GM23248 (cell line): ENCODE measurements around the gene UBE2I.

Experiments
- EZH2 ChIP-seq: fragments of 200-600 bp; sonication (generic); IDR thresholded peaks from 2 replicates; pipeline ENCODE4 v1.6.1; 2018; ENCODE audit warnings: antibody characterized with exemption, mild to moderate bottlenecking; ENCODE audit not compliant: insufficient read depth, poor library complexity, severe bottlenecking
- EZH2phosphoT487 ChIP-seq: fragments of 200-600 bp; sonication (generic); IDR thresholded peaks from 2 replicates; pipeline ENCODE4 v1.6.1; 2018; ENCODE audit warnings: antibody characterized with exemption, moderate library complexity, mild to moderate bottlenecking, low read depth; ENCODE audit not compliant: insufficient read depth

DNA sequence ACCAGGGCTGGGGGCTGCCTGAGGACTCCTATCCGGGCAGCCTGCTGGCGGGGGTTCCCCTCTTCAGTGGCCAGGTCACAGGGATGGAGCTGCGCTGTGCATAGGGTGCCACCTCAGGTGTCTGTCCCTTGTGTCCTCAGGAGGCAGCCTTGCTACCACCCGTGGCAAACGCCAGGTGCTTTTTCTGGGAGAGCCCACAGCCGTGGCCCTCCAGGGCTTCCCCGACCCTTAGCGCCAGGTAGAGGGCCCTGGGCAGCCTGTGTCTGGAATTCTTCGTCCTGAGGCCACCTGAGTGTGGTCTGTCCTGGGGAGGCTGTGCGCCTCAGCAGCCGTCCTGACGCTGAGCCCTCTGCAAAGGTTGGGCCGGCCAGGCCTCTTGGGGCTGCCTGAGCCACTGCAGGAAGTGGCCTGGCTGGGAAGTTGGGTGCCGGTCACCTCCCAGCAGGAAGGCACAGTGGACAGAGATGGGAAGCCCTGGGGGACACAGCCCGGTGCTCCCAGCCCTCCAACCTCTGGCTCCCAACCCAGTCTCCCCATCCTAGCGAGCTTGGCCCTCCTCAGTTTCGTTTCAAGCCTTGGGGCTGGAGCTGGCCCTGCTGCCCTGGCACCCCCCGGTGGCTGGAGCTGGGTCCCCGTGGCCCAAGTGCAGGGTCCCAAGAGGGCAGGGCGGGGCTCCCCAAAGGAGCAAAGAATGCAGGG lies 16.4 kb downstream of the UBE2I start:
- TF ChIP-seq EZH2 (no peak), EZH2phosphoT487 (no peak)
